ENCODE measurements around the gene LRRFIP2.

DNA sequence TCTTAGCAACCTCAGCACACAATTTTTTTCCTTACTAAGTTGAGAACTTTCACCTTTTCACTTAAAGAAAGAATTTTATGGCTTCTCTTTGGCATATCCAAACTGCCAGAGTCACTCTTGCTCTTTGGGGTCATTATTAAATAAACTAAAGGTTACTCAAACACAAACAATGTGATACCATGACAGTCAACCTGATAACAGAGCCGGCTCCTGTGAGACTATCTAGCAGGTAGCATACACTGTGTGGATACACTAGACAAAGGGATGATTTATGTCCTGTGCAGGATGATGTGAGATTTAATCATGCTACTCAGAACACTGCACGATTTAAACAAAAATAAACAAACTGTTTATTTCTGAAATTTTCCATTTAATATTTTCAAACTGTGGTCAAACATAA lies 35.6 kb downstream of the LRRFIP2 start:
- TF ChIP-seq, protein P1, sequence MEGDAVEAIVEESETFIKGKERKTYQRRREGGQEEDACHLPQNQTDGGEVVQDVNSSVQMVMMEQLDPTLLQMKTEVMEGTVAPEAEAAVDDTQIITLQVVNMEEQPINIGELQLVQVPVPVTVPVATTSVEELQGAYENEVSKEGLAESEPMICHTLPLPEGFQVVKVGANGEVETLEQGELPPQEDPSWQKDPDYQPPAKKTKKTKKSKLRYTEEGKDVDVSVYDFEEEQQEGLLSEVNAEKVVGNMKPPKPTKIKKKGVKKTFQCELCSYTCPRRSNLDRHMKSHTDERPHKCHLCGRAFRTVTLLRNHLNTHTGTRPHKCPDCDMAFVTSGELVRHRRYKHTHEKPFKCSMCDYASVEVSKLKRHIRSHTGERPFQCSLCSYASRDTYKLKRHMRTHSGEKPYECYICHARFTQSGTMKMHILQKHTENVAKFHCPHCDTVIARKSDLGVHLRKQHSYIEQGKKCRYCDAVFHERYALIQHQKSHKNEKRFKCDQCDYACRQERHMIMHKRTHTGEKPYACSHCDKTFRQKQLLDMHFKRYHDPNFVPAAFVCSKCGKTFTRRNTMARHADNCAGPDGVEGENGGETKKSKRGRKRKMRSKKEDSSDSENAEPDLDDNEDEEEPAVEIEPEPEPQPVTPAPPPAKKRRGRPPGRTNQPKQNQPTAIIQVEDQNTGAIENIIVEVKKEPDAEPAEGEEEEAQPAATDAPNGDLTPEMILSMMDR (IDR thresholded peaks at IDR 0.05) = no peak
- TF ChIP-seq POLR2A (IDR thresholded peaks at IDR 0.05) = no peak
